HG03460 (cell line): ENCODE measurements around the gene HUNK.
"Not testable (repeated sequence)": the region's sequence is repeated elsewhere in the genome, so short reads cannot be mapped to it uniquely, and the experiment has no call there.

Experiments
- ATAC-seq: cut with Tn5 transposase; IDR thresholded peaks from one replicate; pipeline ENCODE4 v1.9.1; 2021; ENCODE audit not compliant: unreplicated experiment

The HUNK gene

DNA sequence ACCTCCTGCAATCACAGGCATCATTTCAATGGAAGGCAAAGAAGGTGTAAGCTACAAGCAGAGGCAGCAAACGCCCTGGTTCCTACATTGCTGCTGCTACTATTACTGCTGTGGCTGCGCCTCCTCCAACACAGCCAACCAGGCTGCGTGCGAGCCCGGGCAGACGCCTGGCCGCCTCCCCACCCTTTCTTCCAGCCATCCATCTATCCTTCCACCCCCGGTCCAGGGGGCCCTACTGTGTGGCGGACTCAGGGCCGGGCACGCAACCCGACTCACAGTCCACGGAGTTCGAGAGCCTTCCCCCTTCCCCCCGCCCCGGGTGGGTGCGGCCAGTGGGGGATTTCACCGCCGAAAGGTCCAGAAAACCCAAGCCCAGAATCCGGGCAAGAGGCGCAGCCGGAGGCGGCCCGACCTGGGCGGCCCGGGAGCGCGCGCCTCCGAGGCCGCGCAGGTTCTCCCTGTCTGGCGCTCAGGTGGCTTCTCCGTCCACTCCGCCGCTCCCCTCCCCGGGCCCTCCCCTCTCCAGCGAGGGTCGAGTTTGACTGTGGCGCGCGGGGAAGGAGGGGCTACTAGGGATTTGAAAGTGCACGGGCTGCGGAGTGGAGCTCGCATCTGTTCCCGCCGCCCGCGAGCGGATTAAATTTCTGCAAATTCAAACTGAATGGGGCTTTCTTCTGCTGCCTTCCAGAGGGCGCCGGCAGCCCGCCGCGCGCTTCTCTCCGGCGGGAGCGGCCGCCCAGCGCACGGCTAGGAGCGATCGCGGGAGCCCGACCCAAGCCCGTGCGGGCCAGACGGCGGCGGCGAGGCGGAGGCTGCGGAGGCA, at the start of gene HUNK:
TSS of gene HUNK (plus strand) at position 569 of the 823 bp plus-strand sequence. CDS start 655 bp downstream, outside the sequence.
- ATAC-seq, result no peak

DNA sequence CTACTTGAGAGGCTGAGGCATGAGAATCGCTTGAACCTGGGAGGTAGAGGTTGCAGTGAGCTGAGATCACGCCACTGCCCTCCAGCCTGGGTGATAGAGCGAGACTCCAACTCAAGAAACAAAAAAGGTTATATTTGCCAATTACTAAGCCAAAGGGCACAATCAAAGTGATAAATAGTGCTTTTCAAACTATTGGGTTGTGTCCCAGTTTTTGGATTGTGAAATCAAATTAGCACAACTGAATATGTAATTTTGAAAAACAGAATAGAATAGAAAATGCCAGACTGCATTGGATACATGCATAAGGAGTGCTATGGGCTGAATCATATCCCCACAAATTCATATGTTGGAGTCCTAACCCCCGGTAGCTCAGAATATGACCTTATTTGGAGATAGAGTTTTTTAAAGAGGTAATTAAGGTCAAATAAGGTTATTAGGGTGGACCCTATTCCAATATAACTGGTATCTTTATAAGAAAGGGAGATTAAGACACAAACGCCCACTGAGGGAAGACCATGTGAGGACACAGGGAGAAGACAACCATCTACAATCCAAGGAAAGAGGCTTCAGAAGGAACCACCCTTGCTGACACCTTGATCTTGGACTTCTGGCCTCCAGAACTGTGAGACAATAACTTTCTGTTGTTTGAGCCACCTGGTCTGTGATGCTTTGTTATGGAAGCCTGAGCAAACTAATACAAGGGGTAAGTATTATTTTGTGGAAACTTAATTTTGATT, 42.9 kb upstream of the HUNK start:
- no peak for ATAC-seq

DNA sequence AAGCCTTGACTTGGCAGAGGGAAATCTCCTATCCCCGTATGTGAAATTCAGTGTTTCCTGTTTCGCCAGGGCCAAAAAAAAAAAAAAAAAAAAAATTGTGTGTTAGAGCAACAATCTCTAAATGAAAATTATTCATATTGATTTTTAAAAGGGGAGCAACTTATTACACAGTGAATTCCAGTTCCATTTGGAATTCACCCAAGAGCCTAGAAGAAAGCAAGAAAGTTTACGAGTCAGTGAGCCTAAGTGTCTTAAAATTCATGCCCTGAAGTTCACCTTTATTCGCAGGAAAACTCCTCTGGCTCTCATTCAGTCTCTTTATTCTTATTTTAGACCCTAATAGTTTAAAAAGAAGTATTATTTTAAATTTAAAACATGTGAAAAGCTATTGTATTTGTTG, 42.1 kb upstream of the HUNK start:
- no peak for ATAC-seq

DNA sequence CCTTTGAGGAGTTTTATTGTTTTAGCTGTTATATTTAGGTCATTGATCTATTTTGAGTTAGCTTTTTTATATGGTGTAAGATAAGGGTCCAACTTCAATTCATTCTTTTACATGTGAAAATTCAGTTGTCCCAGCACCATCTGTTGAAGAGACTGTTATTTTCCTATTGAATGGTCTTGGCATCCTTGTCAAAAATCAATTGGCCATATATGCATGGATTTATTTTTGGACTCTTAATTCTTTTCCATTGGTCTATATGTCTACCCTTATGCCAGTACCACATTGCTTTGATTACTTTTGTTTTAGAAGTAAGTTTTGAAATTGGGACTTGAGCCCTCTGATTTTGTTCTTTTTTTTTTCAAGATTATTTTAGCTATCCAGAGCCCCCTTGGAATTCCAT, 35.8 kb upstream of the HUNK start:
- ATAC-seq, result no peak

DNA sequence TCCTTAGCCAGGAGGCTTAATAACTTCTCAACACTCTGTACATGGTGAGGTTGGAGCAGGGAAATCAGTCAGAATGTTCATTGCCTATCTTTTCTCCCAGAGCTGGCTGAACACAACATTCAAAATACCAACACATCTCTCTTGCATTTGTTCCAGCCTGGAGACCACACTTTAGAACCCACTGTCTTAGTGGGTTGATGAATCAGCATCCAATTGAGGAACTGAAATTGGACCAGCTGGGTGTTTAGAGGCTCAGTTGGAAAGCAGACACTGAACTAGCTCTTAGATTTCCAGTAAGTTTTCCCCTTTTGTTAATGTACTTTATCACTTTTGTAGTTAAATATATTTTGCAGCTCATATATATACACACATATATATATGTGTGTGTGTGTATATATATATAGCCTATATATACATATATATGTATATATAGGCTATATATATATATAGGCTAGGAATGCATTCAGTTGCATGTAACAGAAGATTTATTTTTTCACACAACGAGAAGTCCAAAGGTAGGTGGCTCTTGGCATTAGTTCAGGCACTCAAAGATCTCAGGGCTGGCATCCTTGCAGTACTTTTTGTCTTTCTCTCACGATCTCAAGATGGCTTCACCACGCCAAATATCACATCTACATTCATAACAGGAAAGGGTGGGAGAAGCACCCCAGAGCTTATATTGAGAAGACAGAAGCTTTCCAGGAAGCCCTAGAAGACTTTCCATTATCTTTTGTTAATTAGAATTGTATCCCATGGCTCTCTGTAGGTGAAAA, 35.0 kb upstream of the HUNK start:
- ATAC-seq, result no peak

DNA sequence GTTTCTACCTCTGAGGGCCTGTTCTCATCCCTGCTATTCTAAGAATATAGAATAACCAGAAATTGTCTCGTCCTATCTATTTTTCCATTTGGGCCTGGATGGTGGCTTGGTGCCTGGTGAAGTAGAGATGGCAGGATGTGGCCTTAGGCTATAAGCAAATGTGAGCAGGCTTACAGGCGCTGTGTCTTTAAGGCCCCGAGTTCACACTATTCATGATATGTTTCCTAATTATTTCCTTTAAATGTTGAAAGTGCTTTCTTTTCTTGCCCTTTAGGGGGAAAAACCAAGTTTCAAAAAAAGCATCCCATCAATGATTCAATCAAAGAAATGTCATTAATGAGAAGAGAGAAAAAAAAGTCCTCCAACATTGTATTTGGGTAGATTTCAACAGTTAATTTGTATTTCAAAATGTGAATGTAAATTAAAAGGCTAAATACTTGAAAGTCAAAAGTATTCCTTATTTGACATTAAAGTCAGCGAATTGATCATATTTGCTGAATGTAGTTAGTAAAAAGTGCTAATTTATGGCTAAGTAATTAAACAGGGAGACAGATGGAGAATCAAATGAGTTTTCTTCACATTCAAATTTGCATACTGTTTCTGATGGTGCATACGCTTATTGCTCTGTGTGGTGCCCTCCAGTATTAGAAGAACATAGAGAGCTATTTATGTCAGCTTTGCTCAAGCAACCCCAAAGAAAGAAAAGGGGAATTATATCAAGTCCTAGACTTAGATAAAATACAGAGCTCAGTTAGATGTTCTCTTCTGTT, 34.0 kb upstream of the HUNK start:
- no peak for ATAC-seq

DNA sequence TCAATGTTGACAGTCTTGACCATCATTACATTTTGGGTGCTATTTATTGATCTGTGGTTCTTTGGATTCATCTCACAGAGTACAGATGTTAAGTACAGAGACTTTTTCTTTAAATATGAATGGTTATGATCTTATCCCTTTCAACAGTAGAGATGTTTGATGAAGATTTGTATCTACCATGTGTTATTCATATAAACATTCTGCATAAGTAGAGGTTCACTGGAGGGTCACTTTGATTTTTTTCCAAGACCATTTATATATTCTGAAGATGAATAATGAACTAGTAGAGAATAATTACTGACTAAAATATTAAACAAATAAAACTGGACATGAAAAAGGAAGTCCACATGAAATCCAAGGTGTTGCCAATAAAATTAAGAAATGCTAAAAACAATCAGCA, 28.6 kb upstream of the HUNK start:
- no peak for ATAC-seq

DNA sequence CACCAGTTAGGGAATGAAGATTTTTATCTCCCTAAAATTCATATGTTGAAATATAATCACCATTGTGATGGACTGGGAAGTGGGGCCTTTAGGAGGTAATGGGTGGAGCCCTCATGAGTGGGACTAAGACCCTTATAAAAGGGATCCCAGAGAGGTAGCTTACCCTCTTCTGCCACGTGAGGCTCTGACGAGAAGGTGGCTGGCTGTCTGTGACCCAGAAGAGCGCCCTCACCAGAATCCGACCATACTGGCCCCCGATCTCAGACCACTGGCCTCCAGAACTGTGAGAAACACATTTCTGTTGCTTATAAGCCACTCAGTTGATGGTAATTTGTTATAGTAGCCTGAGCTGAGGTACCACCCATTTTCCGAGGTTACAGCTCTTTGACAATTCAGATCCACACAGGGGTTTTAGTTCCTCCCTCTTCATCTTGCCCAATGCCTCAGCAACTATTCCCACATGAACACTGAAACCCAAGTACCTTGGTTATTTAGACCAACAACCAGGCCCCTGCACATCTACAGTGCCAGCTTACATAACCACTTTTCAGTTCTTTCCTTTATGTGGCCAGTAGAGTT, 27.6 kb upstream of the HUNK start:
- no peak for ATAC-seq

DNA sequence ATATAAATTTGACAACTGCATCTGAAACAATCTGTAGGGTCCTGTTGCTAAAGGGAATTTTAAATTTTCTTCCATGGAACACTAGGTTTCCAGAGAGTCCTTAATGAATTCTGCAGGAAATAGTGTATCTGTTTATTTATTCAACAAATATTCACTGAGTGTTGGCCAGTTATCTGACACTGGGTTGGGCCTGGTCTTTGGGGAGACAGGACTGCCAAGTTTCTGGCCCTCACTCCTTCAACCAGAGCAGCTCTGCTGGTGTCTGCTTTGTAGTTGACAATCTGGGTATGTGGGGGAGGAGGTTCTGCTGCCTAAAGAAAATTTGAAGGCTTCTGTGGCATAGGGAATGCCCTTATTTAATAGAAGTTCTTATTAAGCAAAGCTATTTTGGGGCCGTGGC, 26.1 kb upstream of the HUNK start:
- no peak for ATAC-seq

DNA sequence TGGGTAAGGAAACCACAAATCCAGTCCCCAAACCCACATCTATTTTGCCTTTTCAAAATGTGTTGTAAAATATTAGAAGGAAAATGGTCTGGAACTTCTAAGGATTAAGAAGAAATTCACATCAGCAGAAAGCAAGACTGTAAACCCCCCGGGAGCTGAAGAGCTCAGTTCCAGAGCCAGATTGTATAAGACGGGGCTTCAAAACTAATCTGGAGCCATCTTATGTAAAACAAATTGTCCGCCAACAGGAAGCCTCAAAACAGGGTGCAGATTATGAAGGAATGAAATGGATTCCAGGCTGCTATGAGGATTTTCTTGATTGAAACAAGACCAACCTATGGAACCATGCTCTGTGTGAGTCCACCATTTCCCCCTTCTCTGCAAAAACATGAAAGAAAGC, 25.1 kb upstream of the HUNK start:
- ATAC-seq, result no peak

DNA sequence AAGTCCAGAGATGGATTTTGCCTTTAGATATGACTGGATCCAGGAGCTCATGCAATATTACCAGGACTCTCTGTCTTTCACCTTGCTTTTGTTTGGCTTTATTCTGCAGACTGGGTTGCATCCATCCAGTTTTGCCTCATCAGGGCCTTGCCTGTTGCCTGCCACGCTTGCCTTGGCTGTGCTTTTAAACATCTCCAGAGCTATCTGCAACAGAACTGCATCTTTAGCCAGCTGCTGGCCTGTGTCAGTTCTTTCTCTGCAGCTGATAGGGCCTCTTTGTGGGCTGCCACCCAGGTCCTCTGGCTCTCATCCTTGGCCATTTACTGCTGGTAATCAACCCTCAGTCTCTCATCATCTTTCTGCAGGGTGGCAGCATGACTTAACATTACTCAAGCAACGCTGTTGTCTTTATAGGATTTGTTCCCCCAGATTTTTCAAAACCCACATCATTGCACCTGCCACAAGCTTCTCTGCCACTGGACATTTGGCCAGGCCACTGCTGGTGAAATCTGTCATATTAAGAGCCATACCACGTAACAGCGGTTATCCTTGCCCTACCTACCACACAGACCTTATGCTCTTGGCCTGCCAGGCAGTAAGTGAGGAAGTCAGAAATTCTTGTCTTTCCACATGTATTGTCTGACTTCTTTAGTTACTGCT, 24.4 kb upstream of the HUNK start:
- no peak for ATAC-seq

DNA sequence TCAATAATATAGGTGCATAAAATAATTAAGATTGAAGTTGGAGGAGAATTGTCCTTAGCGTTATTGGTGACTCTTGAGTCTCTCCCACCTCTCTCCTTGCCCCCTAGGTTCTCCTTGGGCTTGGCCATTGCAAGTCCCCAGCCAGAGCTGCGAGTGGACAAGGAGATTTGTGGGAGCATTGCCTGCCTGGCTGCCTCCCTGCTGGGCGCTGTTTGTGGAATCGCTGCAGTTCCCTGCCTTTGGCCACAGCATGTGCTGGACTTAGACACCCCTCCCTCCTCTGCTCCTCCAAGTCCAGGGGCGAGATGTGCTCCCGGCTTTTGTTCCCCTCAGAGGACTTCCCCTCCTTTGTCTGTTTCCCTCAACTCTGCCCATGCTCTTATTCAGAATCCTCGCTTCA, 21.9 kb upstream of the HUNK start:
- no peak for ATAC-seq

DNA sequence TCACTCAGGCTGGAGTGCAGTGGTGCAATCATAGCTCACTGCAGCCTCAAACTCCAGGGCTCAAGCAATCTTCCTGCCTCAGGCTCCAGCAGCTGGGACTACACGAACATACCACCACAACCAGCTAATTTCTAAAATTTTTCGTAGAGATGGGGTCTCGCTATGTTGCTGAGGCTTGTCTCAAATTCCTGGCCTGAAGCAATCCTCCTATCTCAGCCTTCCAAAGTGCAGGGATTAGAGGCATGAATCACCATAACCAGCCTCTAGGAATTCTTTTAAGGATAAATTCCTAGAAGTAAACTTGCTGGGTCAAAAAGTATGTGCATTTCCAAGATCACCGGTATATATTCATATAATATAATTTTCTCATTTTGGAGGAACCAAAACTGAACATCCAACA, 17.6 kb upstream of the HUNK start:
- ATAC-seq, result no peak

DNA sequence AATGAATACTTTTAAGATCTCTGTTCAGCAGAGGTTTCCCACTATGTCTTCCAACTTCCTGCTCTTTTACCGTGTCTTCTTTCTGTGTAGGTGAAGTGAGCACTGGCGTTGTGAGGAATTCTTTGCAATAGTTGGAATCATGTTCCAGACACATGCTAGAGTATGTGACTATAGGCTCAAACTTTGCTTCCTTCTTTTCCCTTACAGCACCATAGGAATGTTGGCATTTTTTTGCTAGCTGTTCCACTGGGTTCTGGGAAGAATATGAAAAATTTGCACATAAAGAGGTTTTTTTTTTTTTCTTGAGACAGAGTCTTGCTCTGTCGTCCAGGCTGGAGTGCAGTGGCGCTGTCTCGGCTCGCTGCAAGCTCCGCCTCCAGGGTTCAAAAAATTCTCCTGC, 15.7 kb upstream of the HUNK start:
- no peak for ATAC-seq

DNA sequence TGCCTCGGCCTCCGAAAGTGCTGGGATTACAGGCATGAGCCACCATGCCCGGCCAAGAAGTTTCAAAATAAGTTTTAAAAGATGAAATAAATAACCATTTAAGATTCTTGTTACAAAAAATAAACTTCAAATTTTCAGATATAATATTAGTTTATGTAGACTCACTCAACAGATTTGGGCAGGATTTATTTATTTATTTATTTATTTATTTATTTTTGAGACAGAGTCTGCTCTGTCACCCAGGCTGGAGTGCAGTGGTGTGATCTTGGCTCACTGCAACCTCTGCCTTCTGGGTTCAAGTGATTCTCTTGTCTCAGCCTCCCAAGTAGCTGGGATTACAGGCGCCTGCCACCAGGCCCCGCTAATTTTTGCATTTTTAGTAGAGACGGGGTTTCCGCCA, 15.2 kb upstream of the HUNK start:
- not testable (repeated sequence) for ATAC-seq

DNA sequence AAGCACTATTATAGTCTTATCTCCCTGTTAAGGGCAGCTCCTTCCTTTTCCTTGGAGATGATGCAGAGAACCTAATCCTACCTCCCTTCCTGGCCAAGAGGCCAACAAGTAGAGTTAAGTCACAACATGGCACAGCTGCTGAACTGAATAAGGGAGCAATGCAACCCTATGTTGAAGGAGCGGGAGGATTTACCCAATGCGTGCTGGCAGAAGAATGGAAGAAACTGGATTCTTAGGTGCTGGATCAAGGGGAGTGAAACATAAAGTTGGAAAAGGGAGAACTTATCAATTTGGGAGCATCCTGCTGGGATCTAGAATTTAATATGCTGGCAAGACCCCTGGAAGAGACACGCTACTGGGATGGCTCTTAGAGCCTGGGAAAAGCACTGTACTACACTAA, 12.0 kb upstream of the HUNK start:
- no peak for ATAC-seq

DNA sequence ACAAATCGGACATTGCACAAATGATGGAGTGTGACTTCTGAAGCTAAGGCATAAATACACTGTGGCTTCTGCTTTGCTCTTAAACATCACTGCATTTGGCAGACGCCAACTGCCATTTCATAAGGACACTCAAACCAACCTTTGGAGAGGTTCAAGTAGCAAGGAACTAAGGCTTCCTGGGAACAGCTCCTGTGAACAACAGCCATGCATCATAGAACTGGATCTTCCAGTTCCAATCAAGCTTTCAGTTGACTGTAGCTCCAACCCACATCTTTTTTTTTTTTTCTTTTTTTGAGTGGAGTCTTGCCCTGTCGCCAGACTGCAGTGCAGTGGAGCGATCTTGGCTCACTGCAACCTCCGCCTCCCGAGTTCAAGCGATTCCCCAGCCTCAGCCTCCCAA, 10.7 kb upstream of the HUNK start:
- ATAC-seq, result no peak

DNA sequence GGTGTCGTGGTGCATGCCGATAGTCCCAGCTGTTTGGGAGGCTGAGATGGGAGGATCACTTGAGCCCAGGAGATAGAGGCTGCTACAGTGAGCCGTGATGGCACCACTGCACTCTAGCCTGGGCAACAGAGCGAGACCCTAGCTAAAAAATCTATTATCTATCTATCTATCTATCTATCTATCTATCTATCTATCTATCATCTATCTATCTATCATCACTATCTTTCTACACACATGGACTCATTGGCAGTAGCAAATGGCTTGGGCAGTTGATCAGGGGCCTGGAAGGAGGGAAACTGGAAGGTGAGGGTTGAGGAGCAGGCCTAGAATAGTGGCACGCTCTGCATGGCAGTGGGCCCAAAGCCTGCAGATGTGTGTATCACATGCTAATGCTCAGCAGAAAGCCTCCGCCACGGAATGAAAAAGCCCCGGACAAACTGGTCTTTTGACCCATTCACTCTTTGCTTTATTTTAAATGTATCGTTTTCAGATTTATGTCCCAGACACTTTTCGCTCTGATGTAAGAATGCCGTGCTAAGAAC, 7.3 kb upstream of the HUNK start:
- ATAC-seq, result no peak

DNA sequence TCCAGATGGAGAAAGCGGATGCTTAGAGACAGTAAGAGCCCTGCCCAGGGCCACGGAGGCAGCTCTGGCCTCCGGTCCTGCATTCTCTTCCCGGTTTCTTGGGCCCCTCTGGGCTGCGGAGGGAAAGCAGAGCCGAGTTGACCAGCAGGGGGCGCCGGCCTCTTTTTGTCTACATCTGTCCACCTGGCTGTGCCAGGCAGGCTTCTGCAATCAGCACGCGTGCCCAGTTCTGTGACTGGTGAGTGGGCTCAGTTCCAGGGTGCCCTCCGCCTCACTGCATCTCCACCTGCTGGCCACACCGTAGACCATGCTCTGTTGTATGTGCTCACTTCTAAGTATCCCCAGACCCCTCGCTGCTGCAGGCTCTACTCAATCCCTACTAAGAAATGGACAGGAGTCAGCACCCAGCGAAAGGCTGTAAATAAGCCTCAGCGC, 6.7 kb upstream of the HUNK start:
- no peak for ATAC-seq

DNA sequence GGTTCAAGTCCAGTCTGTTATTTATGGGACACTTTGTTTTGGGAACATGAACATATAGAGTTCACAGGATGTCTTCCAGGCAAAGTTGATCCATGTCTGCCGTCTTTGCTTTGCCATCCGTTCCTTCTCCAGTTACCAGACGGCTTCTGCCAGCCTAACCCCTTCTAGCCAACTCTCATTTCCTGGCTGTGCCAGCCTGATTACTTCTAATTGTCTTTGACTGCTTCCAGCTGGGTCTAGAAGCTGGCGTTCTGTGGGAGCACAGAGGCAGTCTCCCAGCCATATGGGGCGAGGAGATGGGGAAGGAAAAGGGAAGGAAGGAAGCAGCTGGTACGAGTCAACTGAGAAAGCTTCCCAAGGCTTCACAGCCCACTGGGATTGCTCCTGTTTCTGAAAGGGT, 3.1 kb upstream of the HUNK start:
- no peak for ATAC-seq
